ENCODE measurements around the gene MFN1.

GRCh38 chr3:179308001-179308400, 39.5 kb upstream of the MFN1 start:
- TF ChIP-seq CTCF (IDR thresholded peaks at IDR 0.05) = no peak
- TF ChIP-seq POLR2A (IDR thresholded peaks at IDR 0.05) = no peak

All from right lobe of liver (tissue), 4 donors.